ENCODE results near the gene ERBB2.
A peak's percentile ranks its signal among the peaks of the same experiment; 100 is the strongest.
"Not testable (repeated sequence)": the region's sequence is repeated elsewhere in the genome, so short reads cannot be mapped to it uniquely, and the experiment has no call there.

Gene ERBB2

DNA sequence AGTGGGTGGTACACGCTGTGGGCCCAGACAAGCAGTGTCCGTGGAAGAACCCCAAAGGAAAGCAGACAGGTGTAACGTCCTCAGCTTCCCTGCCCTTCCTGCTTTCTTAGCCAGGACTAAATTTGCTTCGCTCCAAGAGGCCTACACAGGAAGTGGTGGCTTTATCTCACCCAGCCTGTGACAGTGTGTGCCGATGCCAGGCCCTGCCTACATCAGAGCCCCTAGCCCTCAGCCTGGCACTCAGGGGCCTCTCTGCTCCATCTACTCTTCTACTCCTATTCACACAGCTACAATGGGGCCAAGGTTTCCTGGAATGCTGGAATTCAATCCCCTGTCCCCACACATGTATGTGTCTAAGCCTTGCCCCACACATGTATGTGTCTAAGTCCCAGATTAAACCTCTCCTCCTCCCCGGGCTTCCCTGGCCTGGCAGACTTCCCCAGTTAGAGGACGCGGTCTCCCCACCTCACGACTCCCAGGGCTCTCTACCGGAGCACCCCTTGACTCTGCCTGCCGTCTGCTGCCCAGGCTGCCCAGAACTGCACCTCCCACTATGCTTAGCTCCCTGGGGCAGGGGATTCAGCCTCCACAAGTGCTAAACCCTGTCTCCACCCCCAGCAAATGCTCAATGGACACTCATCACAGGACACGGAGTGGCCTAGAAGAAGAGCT, 20.2 kb upstream of the ERBB2 start:
- peak; percentile 12 for DNase-seq

DNA sequence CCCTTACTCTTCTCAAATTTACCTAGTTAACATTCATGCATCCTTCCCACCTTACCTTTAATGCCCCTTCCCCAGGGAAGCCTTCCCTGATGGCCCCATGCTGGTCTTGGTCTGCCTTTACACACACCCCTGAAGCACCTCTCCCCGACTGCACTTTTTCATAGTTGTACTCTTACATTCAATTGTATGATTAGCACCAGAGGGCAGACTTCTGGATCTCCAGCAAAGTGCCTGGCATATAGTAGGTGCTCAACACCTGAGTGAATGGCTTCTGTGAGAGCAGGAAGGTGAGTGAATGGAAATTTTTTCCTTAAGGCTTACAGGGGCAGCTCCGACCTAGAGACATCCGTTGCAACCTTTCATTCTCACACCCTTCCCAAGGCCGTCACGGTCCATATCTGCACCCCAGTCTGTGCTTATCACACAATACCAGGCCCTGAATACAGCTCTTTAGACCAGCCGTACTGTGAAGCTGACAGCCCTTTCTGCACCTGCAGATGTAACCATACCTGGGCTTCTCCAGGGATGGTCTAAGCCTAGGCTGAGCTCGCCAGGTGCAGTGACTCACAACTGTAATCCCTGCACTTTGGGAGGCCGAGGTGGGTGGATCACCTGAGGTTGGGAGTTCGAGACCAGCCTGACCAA, 16.4 kb upstream of the ERBB2 start:
- DNase-seq = no peak

DNA sequence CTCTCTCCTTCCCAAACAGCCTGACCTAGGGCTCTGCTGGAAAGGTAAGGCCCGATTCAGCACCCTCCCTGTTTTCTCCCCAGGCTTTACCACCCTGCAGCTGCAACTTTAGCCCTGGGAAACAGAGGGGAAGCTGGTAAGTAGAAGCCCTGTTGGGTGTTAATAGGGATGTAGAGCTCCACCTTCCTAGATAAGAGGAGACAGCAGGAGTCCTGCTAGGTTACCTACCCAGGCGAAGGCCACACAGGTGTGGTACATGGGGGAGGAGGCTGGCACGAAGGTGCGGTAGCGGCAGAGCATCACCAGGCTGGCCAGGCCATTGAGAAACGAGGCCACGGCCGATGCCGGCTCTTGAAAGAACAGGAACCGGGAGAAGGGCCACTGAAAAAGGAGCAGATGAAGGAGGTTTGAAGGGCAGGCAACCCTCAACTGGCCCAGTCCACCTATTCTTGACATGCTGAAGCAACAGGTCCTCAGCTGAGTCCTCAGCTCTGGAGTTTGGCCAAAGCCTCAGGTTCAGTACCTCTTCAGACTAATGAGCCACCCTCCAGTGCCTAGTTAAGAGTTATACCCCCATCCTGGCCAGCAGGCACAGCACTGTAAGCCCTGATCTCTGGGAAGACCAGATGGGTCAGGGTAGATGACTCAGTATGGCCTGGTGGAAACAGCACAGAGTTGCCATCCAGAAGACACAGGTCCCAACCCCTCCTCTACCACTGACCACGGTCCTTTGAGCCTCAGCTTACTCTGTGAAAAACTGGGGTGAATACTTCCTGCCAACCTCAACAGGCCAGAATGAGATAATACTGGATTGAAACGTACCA, 15.3 kb upstream of the ERBB2 start:
- DNase-seq = peak; percentile 13

DNA sequence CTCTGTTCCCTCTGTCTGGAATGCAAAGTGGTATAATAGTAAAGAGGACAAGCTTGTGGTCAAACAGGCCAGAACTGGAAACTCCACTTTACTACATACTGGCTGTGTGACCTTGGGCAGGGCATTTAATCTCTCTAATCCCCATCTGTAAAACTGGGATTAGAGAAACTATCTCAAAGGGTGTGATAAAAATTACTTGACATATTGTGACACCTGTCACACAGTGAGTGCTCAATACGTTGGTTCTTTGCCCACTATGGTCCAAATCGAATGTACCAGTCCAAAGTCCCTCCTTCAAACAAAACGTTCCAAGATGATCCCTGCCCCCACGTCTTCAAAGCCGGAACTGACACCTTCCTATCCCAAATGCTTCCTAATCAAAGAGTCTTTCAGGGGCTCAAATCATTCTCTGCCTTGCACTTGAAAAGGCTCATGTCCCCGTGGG, 12.7 kb upstream of the ERBB2 start:
- peak; percentile 20 for DNase-seq

DNA sequence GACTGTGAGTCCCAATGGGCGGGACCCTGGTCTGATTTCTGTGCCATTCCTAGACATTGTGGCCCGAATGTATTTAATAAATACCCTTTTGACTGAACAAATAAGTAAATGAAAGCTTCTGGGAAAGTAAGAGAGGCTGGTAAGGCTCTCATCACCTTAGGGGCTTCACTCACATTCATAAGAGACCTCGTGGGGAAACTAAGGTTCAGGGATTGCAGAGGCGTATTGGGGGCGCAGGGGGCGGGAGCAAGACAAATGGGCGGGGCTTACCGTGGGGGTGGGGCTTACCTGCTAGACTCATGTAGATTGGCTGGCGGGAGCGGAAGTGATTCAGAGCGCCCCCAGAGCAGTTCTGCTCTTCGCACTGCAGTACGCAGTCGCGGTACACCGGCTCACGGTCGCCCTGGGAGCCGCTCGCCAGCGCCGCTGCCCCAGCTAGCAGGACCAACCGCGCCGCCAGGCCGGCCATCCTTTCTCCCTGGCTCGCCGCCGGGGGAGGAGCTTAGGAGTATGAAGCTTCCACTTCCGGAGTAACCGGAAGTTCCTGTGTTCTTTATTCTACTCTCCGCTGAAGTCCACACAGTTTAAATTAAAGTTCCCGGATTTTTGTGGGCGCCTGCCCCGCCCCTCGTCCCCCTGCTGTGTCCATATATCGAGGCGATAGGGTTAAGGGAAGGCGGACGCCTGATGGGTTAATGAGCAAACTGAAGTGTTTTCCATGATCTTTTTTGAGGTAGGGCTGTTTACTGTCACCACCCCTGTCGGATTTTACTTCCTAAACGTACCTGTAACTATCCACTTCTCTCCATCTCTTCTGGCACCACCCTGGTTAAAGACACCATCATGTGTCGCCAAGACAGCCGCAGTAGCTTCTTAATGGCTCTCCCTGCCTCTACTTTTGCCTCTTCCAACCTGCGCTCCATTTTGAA, 12.1 kb upstream of the ERBB2 start, which contains the start of gene PGAP3:
PGAP3 (minus strand) TSS at position 512 of the 929 bp plus-strand sequence; CDS start at position 469, 43 bp downstream.
- DNase-seq = peak; percentile 91

DNA sequence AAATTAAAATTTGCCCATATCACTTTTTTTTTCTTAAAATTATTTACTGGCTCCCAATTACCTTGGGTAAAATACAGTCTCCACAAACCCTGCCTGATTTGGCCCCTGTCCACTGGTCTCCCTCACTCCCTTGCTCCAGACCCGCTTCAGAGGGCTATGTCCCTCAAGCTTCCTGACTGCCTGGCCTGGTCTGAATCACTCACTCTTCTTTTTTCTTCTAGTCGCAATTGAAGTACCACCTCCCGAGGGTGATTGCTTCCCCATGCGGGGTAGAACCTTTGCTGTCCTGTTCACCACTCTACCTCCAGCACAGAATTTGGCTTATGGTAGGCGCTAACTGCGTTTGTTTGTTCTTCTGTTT, 11.4 kb upstream of the ERBB2 start:
- peak; percentile 9 for DNase-seq

DNA sequence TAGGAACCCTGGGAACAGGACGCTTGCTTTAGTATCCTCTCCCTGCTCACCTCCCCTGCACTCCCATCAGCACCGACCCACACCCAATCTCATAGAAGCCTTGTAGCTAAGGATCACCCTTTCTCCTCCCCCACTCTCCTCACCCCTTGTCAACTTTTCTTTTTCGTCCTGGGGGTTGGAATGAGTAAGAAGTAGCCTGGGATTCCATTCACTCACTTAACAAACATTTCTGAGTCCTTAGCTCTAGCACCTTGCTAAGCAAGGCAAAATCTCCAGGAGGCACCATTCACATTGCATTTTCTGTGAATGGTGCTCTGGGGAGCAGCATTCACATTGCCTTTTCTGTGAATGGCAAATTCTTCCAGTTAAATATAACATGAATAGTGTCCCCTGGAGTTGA, 10.9 kb upstream of the ERBB2 start:
- peak; percentile 4 for DNase-seq

DNA sequence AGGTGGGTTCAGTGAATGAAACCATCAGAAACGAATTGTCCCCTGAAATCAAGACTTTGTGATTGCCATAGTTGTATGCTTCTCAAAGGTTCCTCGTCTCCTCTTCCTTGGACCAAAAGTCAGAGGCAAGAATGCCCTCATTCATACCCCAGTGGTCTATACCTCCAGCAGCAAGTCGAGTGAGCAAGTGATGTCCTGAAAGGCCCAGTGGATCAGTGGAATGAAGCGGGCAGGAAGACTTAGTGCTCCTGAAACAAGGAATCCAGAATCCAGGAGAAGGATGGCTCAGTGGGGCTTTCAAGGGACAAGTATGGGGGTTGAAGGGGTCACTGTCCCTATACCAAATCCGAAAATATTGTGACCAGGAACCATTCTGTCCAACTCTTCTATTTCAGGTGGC, 5.3 kb upstream of the ERBB2 start:
- no peak for DNase-seq

DNA sequence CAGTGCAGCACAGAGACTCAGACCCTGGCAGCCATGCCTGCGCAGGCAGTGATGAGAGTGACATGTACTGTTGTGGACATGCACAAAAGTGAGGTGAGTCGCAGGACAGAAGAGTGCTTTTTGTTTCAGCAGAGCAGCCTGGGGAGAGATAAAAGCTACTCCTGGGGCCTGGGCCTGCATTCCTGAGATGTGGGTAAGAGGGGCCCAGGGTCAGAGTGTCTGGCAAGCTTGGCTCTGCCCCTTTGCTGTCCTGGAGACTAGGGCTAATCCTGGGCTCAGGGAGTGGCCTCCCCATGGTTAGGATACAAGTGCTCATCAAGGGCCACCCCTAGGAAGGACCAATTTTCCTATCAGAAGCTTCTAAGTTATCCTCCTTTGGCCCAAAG, 4.8 kb upstream of the ERBB2 start:
- DNase-seq = no peak

DNA sequence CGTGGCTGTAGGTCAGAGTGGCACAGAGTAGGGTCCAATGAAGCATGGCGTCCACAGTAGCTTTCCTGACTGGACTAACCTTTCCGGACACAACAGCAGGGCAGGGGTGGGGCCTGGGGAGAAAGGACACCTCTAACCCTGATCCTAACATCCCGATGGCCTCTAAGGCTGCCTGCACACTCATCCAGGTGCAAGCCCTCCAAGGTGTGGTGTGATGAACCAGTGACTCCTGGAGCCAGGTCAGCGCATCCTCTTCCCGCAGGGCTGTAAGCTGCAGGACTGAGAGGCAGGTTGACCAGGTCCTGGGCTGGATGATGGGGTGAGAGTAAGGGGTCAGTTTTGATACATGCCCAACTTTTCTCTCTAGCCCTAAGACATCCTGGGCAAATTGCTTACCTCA, 3.1 kb upstream of the ERBB2 start:
- DNase-seq = no peak

DNA sequence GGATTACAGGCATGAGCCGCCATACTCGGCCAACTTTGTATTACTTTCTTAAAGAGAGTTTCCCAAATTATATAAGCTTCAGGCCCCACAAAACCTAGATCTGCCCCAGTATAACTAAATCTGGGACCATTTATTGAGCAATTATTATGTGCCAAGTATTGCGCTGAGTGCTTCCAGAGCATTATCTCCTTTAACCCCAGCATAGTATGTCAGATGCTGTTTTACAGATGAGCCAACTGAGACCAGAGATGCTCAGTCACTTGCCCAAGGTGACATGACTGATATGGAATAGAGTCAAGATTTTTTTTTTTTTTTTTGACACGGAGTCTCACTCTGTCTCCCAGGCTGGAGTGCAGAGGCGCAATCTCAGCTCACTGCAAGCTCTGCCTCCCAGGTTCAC, 1.9 kb upstream of the ERBB2 start:
- no peak for DNase-seq

DNA sequence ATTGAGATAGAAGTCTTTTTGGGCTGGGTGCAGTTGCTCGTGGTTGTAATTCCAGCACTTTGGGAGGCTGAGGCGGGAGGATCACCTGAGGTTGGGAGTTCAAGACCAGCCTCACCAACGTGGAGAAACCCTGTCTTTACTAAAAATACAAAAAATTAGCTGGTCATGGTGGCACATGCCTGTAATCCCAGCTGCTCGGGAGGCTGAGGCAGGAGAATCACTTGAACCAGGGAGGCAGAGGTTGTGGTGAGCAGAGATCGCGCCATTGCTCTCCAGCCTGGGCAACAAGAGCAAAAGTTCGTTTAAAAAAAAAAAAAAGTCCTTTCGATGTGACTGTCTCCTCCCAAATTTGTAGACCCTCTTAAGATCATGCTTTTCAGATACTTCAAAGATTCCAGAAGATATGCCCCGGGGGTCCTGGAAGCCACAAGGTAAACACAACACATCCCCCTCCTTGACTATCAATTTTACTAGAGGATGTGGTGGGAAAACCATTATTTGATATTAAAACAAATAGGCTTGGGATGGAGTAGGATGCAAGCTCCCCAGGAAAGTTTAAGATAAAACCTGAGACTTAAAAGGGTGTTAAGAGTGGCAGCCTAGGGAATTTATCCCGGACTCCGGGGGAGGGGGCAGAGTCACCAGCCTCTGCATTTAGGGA, 577 bp upstream of the ERBB2 start:
- not testable (repeated sequence) for DNase-seq

DNA sequence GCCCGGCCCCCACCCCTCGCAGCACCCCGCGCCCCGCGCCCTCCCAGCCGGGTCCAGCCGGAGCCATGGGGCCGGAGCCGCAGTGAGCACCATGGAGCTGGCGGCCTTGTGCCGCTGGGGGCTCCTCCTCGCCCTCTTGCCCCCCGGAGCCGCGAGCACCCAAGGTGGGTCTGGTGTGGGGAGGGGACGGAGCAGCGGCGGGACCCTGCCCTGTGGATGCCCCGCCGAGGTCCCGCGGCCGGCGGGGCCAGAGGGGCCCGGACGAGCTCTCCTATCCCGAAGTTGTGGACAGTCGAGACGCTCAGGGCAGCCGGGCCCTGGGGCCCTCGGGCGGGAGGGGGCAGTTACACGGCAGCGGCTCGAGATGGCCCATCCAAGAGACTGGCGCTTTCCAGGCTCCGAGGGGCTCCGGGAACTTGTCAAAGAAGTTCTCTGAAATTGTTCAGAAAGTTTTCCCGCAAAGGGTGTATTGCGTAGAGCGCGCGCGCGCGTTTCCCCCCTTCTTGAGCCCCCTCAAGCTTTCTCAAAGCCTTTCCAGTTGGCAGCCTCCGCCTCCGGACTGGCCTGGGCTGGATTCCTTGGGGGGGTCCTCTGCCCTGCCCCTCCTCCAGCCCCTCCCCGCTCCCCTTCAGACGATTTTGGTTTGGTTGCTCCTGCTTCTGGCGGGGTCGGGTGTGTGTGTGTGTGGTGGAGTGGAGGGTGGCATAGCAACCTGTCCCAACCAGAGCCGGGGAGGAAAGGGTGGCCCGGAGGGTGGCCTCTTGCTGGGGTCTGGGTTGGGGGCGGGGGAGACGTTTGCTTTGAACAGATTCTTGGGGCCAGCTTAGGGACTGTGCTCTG, 504 bp downstream of the ERBB2 start:
- DNase-seq = peak; percentile 88

DNA sequence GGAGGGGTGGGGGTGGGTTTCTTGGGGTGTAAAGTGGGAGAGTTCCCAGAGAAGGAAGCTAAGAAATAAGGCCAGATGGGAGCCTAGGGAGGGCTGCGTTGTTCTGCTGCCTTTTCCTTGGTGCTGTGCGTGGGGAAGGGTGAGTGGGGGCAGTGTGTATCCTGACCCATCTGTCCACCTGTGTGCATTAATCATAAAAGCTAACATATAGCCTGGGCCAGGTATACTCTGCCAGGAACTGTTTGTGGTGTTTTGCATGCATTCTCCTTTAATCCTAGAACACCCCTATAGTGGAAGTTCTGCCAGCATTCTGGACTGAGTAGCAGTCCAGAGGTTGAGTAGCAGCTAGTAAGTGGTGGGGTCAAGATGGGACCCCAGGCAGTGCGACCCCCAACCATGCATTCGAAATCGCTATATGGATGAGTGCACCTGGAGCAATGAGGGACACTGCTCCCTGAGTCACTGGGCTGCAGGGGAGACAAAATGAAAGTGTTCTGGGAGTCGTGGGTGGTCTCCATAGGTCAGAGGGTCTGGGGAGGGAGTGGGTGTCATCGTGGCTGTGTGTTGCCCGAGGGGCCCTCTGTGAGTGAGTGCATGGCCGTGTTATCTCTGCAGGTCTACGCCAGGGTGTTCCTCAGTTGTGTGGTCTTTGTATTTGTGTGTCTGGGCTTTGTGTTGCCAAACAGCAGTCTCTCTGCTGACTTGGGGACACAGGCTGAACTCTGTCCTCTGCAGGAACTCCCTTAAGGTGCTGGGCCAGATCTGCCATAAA, 1.3 kb downstream of the ERBB2 start:
- no peak for DNase-seq

DNA sequence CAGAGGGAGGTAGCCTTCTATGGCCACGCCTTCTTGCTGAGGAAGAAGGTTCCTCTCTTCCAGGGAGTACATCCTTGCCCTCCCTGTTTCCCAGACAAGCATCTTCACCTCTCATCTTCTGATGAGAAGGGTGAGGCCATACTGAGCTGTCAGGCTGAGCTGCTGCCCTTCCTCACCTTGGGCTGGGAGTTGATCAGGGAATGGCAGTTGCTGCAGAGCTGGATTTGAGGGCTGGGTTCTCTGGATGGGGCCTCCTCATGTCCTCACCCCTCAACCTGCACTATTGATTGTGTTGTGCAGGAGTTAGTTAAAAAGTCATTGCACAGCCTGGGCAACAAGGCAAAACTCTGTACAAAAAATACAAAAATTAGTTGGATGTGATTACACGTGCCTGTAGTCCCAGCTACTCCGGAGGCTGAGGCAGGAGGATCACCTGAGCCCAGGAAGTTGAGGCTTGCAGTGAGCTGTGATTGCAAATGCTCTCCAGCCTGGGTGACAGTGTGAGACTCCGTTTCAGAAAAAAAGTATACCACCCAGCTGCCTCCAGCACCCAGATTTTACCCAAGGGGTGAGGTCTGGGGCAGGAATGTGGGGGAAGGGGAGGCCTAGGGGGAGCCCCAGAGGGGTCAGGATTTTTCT, 2.0 kb downstream of the ERBB2 start:
- DNase-seq = no peak

DNA sequence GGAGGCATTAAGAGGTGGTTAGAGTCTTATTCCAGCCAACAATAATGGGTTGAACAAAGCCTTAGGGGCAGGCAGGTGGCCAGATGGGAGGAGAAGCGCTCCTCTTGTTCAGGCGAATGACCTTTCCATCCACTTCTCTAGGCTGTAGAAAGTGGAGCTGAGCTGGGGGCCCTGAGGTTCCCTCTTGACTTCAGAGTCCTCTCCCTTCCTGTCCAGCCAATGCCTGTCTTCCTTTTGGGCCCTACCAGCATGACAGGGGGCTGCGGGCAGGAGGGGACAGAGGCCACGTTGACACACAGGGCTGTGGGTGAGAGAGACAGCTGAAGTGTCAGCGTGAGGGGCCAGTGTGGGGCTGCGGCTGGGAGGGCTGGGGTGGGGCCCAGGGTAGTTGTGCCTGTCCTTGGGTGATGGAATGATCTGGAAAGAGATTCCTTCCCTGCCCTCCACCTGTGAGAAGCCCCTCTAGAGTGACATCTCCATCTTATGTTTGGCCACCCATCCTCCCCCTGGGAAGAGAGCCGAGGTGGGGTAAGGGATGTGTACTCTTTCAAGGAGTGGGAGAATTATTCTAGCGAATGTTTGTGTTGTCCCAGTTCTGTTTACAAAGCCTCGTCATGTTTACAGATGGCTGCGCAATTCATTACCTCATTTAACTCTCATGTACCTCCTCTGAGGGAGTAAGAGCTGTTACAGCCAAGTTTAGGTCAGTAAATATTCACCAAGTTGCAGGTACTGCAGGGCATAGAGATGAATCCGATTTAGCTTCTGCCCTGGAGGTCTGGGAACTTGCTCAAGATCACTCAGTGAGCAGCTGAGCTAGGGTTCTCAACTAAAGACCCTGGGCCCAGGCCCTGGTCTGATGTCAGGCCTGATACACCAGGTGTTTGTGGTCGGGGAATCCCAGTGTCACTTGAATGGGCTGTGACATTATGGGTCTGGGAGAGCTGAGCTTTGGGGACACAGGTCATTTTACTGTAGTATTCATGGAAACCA, 3.3 kb downstream of the ERBB2 start:
- no peak for DNase-seq

DNA sequence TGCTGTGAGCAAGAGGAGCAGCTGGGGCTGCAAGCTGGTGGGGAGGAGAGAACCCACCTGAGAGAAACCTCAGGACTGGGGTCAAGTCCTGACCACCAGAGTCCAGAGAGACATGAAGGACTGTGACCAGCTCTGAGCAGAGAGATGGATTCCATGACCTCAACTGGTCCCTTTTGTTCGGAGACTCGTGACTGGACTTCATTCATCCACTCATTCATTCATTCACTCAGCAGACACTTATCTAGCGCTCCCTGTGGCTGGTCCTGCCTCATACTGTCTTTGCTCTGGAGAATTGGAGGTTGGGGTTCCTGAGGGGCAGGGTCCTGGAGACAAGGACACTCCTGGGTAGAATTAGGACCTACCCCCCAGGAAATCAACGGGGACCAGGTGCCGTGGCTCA, 4.0 kb downstream of the ERBB2 start:
- no peak for DNase-seq

DNA sequence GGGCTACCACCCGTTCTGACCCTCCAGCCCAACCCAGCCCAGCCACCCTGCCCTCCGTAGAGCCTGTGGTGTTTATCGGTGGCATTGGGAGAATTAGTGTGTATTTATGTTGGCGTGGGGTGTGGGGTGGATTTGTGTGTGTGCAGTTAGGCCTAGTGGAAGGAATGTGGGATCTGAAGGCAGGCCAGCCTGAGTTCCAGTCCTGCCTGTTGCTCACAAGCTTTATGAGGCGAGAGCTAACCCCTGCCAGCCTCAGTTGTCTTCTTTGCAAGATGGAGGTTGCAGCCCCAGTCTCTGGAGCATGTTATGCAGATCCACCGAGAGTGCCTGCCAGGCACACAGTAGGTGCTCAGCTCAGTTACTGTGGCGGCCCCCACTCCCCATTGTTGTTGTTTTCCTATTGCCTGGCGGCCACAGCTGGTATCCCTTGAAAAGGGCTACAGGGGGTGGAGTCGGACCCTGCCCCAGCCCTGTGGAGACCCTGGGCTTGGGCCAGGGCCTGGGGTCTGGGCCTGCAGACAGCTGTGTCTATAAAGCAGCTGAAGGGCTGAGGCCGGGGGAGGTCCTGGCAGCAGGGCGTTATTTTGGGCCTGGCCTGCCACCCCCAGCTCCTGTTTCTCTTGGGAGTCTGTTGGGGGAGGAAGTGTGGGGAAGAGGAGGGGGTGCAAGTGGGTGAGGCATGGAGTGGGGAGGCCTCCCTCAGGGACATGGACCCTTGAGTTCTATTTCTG, 5.1 kb downstream of the ERBB2 start:
- no peak for DNase-seq
